ENCODE results near the gene ADIPOR2. TPM values are rescaled to one million over a fixed set of nuclear protein-coding genes. Genes with fewer than 3 reads are reported as not detected.

Gene ADIPOR2
- total and polyA plus RNA-seq, 10 of the 15 experiments (the other 5 are each of a cell fraction or from before 2014, with no cell fraction given), result 8.6 to 65.0 (median 38.0) TPM

- TF ChIP-seq, protein P1, sequence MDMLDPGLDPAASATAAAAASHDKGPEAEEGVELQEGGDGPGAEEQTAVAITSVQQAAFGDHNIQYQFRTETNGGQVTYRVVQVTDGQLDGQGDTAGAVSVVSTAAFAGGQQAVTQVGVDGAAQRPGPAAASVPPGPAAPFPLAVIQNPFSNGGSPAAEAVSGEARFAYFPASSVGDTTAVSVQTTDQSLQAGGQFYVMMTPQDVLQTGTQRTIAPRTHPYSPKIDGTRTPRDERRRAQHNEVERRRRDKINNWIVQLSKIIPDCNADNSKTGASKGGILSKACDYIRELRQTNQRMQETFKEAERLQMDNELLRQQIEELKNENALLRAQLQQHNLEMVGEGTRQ (IDR thresholded peaks at IDR 0.05; ENCODE audit: borderline replicate concordance, low read depth, low read length), result no peak
- TF ChIP-seq, protein P2, sequence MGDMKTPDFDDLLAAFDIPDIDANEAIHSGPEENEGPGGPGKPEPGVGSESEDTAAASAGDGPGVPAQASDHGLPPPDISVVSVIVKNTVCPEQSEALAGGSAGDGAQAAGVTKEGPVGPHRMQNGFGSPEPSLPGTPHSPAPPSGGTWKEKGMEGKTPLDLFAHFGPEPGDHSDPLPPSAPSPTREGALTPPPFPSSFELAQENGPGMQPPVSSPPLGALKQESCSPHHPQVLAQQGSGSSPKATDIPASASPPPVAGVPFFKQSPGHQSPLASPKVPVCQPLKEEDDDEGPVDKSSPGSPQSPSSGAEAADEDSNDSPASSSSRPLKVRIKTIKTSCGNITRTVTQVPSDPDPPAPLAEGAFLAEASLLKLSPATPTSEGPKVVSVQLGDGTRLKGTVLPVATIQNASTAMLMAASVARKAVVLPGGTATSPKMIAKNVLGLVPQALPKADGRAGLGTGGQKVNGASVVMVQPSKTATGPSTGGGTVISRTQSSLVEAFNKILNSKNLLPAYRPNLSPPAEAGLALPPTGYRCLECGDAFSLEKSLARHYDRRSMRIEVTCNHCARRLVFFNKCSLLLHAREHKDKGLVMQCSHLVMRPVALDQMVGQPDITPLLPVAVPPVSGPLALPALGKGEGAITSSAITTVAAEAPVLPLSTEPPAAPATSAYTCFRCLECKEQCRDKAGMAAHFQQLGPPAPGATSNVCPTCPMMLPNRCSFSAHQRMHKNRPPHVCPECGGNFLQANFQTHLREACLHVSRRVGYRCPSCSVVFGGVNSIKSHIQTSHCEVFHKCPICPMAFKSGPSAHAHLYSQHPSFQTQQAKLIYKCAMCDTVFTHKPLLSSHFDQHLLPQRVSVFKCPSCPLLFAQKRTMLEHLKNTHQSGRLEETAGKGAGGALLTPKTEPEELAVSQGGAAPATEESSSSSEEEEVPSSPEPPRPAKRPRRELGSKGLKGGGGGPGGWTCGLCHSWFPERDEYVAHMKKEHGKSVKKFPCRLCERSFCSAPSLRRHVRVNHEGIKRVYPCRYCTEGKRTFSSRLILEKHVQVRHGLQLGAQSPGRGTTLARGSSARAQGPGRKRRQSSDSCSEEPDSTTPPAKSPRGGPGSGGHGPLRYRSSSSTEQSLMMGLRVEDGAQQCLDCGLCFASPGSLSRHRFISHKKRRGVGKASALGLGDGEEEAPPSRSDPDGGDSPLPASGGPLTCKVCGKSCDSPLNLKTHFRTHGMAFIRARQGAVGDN (IDR thresholded peaks at IDR 0.05), result no peak
- TF ChIP-seq, protein P3, sequence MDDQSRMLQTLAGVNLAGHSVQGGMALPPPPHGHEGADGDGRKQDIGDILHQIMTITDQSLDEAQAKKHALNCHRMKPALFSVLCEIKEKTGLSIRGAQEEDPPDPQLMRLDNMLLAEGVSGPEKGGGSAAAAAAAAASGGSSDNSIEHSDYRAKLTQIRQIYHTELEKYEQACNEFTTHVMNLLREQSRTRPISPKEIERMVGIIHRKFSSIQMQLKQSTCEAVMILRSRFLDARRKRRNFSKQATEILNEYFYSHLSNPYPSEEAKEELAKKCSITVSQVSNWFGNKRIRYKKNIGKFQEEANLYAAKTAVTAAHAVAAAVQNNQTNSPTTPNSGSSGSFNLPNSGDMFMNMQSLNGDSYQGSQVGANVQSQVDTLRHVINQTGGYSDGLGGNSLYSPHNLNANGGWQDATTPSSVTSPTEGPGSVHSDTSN (IDR thresholded peaks at IDR 0.05; ENCODE audit: insufficient replicate concordance, low read depth, low read length), result no peak
Observed at GRCh38 chr12:1769809-1770494, 79.1 kb downstream of the ADIPOR2 start (continued).

Measured in GM12878 (cell line).